ENCODE results near the gene PTPRG.

DNA sequence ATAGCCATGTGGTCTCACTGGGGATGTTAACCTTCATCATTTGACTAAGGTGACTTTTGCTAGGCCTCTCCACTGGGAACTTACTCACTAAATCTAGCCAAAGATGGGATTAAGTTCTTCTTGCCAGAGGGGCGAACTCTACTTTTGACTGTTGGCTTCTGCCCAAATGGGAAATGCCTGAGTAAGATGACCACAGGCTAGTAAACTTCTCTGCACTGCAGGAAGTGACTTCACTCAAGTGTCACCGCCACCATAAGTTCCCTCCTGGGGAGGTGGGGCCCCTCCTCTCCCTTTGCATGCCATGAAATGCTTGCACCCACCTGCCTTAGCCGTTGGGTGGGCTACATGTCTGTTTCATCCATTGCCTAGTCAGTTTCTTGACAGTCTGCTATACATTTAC, 423.6 kb downstream of the PTPRG start:
- TF ChIP-seq, protein P1, sequence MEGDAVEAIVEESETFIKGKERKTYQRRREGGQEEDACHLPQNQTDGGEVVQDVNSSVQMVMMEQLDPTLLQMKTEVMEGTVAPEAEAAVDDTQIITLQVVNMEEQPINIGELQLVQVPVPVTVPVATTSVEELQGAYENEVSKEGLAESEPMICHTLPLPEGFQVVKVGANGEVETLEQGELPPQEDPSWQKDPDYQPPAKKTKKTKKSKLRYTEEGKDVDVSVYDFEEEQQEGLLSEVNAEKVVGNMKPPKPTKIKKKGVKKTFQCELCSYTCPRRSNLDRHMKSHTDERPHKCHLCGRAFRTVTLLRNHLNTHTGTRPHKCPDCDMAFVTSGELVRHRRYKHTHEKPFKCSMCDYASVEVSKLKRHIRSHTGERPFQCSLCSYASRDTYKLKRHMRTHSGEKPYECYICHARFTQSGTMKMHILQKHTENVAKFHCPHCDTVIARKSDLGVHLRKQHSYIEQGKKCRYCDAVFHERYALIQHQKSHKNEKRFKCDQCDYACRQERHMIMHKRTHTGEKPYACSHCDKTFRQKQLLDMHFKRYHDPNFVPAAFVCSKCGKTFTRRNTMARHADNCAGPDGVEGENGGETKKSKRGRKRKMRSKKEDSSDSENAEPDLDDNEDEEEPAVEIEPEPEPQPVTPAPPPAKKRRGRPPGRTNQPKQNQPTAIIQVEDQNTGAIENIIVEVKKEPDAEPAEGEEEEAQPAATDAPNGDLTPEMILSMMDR (IDR thresholded peaks at IDR 0.05; ENCODE audit: low read depth, low read length, poor library complexity, severe bottlenecking): no peak
- TF ChIP-seq EZH2phosphoT487 (IDR thresholded peaks at IDR 0.05; ENCODE audit: borderline replicate concordance, low read length): no peak

Measured in DOHH2 (cell line).